ENCODE results near the gene PDZRN3. TPM values are rescaled to one million over a fixed set of nuclear protein-coding genes. Genes with fewer than 3 reads are reported as not detected.

PDZRN3 gene
- total RNA-seq, 1 experiment from 2014 or later, result 17.5 TPM

DNA sequence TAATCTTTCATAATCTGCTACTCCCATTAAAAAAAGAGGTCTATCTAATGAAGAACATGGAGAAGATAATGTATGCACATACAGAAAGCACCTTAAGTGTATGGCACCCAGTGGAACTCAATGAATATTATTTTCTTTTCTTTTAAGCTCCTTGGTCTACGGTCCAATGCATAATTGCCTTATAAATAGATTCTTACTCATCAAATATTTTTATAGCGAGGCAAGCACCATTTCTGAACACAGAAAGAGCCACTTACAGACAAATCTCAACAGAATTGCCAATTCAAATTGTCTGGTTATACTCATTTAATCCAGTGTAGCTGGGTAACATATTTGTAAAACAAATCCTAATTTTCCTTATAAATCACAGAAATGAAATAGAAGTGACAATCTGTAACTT, 6.3 kb downstream of the PDZRN3 start:
- H3K79me2 ChIP-seq (ENCODE audit: low read length), result no peaks in the 10 kb centered on the region
- no peak overlapping the region for H3K27ac ChIP-seq (ENCODE audit: low read length)
- DNase-seq, result no peak
- no peaks in the 10 kb centered on the region for H3K27me3 ChIP-seq (ENCODE audit: low read length)
- H4K20me1 ChIP-seq (ENCODE audit: insufficient read depth, low read depth, low read length), result no peaks in the 10 kb centered on the region
- H3K4me1 ChIP-seq (ENCODE audit: low read length), result no peaks in the 10 kb centered on the region
- no peaks in the 10 kb centered on the region for H3K36me3 ChIP-seq (ENCODE audit: insufficient read depth, low read length)
- no peaks in the 10 kb centered on the region for H3K9me3 ChIP-seq (ENCODE audit: low read length)
- H3K9ac ChIP-seq (ENCODE audit: low read length), result no peak overlapping the region
- no peak overlapping the region for H2AFZ ChIP-seq (ENCODE audit: low read length)
- H3K4me3 ChIP-seq (ENCODE audit: low read length), result no peak overlapping the region
- H3K4me2 ChIP-seq (ENCODE audit: low read depth, low read length, poor library complexity, severe bottlenecking), result no peak overlapping the region
- no peaks in the 10 kb centered on the region for H3K9me2 ChIP-seq (replicated peaks; ENCODE audit: insufficient read depth, low read length)

DNA sequence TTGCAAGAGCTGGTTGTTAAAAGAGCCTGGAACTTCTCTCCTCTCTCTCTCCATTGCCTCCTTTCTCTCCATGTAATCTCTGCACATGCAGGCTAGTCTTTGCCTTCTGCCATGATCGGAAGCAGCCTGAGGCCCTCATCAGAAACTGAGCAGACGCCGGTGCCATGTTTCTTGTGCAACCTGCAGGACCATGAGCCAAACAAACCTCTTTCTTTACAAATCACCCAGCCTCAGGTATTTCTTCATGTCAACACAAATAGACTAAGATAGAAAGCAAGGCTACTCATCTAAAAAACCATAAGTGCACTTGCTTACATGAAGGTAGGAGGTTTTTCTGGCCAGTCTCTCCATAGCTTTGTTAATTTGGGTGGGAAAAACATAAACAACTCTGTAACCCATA, 8.7 kb downstream of the PDZRN3 start:
- Histone ChIP-seq H3K27me3 (ENCODE audit: low read length) (no peaks in the 10 kb centered on the region), H3K36me3 (ENCODE audit: insufficient read depth, low read length) (no peaks in the 10 kb centered on the region), H3K4me1 (ENCODE audit: low read length) (no peaks in the 10 kb centered on the region), H4K20me1 (ENCODE audit: insufficient read depth, low read depth, low read length) (no peaks in the 10 kb centered on the region), H3K4me2 (ENCODE audit: low read depth, low read length, poor library complexity, severe bottlenecking) (no peak overlapping the region), H3K79me2 (ENCODE audit: low read length) (no peaks in the 10 kb centered on the region), H3K9me3 (ENCODE audit: low read length) (no peaks in the 10 kb centered on the region), H3K9ac (ENCODE audit: low read length) (no peak overlapping the region), H3K4me3 (ENCODE audit: low read length) (no peak overlapping the region), H3K9me2 (replicated peaks; ENCODE audit: insufficient read depth, low read length) (no peaks in the 10 kb centered on the region), H3K27ac (ENCODE audit: low read length) (no peak overlapping the region), H2AFZ (ENCODE audit: low read length) (no peak overlapping the region)
- DNase-seq, result no peak

DNA sequence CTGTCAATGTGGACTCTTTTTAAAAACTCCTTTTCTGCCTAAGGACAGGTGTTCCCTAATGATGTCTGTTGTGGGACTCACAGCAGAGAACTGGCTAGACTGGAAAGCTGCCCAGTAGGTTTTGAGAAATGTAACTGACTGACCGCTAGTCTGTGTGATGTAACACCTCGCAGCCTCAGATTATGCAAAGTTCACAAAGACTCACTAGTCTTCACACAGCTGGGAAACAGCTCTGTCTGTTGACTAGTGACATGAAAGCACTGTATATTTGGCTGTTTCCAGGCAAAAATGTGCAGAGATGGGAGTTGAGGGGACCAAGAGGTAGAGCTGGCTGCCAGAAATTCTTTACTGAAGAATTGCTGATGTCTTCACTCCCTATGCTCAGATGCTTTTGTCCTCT, 10.3 kb downstream of the PDZRN3 start:
- H3K79me2 ChIP-seq (ENCODE audit: low read length), result no peaks in the 10 kb centered on the region
- no peaks in the 10 kb centered on the region for H3K36me3 ChIP-seq (ENCODE audit: insufficient read depth, low read length)

DNA sequence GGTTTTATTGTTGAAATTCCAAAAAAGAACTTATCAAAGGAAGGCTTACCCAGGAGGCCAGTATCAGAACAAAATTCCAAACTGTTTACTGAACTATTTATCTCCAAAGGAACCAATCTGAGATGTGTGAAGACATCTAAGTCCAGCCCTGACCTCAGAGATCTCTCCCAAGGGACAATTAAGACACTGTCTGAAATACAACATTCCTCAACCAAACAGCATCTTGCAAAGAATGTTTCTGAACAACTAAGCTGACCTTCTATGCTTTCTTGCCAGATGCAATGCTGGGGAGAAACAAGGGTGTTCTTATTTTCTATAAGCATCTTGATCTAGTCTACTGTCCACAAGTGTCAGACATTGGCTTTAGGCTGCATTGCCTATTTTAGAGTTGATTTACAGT, 13.6 kb downstream of the PDZRN3 start:
- no peaks in the 10 kb centered on the region for H3K27me3 ChIP-seq (ENCODE audit: low read length)
- H2AFZ ChIP-seq (ENCODE audit: low read length), result no peak overlapping the region
- no peaks in the 10 kb centered on the region for H3K9me3 ChIP-seq (ENCODE audit: low read length)
- no peak overlapping the region for H3K27ac ChIP-seq (ENCODE audit: low read length)
- DNase-seq, result no peak
- no peaks in the 10 kb centered on the region for H4K20me1 ChIP-seq (ENCODE audit: insufficient read depth, low read depth, low read length)
- H3K4me1 ChIP-seq (ENCODE audit: low read length), result no peaks in the 10 kb centered on the region
- no peaks in the 10 kb centered on the region for H3K9me2 ChIP-seq (replicated peaks; ENCODE audit: insufficient read depth, low read length)
- H3K4me3 ChIP-seq (ENCODE audit: low read length), result no peak overlapping the region
- H3K9ac ChIP-seq (ENCODE audit: low read length), result no peak overlapping the region
- H3K79me2 ChIP-seq (ENCODE audit: low read length), result no peaks in the 10 kb centered on the region
- no peak overlapping the region for H3K4me2 ChIP-seq (ENCODE audit: low read depth, low read length, poor library complexity, severe bottlenecking)
- H3K36me3 ChIP-seq (ENCODE audit: insufficient read depth, low read length), result no peaks in the 10 kb centered on the region

More for the DNA sequence above, 10.3 kb downstream of the PDZRN3 start:
- Histone ChIP-seq H3K4me3 (ENCODE audit: low read length) (no peak overlapping the region), H3K9me3 (ENCODE audit: low read length) (no peaks in the 10 kb centered on the region), H4K20me1 (ENCODE audit: insufficient read depth, low read depth, low read length) (no peaks in the 10 kb centered on the region), H3K9me2 (replicated peaks; ENCODE audit: insufficient read depth, low read length) (no peaks in the 10 kb centered on the region), H3K4me2 (ENCODE audit: low read depth, low read length, poor library complexity, severe bottlenecking) (no peak overlapping the region), H2AFZ (ENCODE audit: low read length) (no peak overlapping the region), H3K27ac (ENCODE audit: low read length) (no peak overlapping the region), H3K9ac (ENCODE audit: low read length) (no peak overlapping the region), H3K27me3 (ENCODE audit: low read length) (no peaks in the 10 kb centered on the region), H3K4me1 (ENCODE audit: low read length) (no peaks in the 10 kb centered on the region)
- no peak for DNase-seq

DNA sequence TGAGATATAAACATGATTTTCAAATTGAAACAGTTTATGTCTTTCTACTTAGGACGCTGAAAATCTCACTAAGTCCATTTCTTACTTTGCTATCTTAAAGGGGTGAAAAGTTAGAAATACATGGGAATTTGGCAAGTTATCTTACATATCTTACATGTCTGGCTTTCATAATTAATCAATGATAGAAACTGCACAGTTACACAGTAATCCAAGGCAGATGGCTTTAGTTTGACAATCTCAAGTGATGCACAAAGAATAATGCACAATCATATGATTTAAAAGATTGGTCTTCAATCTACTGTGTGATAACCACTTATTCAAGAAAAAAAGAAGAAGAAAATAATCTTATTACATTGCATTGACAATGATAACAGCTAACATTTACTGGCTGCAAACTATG, 14.2 kb downstream of the PDZRN3 start:
- H3K36me3 ChIP-seq (ENCODE audit: insufficient read depth, low read length), result no peaks in the 10 kb centered on the region
- DNase-seq, result no peak
- no peaks in the 10 kb centered on the region for H3K9me2 ChIP-seq (replicated peaks; ENCODE audit: insufficient read depth, low read length)
- H3K27ac ChIP-seq (ENCODE audit: low read length), result no peak overlapping the region
- no peak overlapping the region for H3K4me3 ChIP-seq (ENCODE audit: low read length)
- H2AFZ ChIP-seq (ENCODE audit: low read length), result no peak overlapping the region
- no peak overlapping the region for H3K9ac ChIP-seq (ENCODE audit: low read length)
- H3K27me3 ChIP-seq (ENCODE audit: low read length), result no peaks in the 10 kb centered on the region
- no peaks in the 10 kb centered on the region for H3K4me1 ChIP-seq (ENCODE audit: low read length)
- H3K79me2 ChIP-seq (ENCODE audit: low read length), result no peaks in the 10 kb centered on the region
- H3K9me3 ChIP-seq (ENCODE audit: low read length), result no peaks in the 10 kb centered on the region
- no peak overlapping the region for H3K4me2 ChIP-seq (ENCODE audit: low read depth, low read length, poor library complexity, severe bottlenecking)
- H4K20me1 ChIP-seq (ENCODE audit: insufficient read depth, low read depth, low read length), result no peaks in the 10 kb centered on the region

DNA sequence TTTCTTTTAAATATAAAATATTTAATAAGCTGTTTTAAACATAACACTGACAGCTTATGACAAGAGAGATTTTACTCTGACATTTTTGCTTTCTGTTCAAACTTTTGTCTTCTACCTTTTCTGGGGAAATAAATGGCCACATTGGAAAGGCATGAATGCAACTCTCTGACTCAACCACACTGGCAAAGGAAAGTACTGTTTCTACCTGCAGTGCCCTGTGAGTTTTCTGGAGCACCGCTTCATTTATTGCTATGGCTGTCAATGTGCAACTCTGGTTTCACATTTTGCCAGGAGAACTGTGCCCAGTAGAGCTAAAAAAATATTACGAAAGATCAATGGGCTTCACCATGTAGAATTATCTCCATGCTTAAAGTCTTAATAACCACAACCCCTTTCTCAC, 15.1 kb downstream of the PDZRN3 start:
- no peaks in the 10 kb centered on the region for H3K79me2 ChIP-seq (ENCODE audit: low read length)
- no peaks in the 10 kb centered on the region for H4K20me1 ChIP-seq (ENCODE audit: insufficient read depth, low read depth, low read length)
- no peak overlapping the region for H3K4me2 ChIP-seq (ENCODE audit: low read depth, low read length, poor library complexity, severe bottlenecking)
- H3K9ac ChIP-seq (ENCODE audit: low read length), result no peak overlapping the region
- DNase-seq, result no peak
- H3K4me3 ChIP-seq (ENCODE audit: low read length), result no peak overlapping the region
- H2AFZ ChIP-seq (ENCODE audit: low read length), result no peak overlapping the region
- no peaks in the 10 kb centered on the region for H3K27me3 ChIP-seq (ENCODE audit: low read length)
- no peaks in the 10 kb centered on the region for H3K9me3 ChIP-seq (ENCODE audit: low read length)
- H3K4me1 ChIP-seq (ENCODE audit: low read length), result no peaks in the 10 kb centered on the region
- no peaks in the 10 kb centered on the region for H3K36me3 ChIP-seq (ENCODE audit: insufficient read depth, low read length)
- H3K9me2 ChIP-seq (replicated peaks; ENCODE audit: insufficient read depth, low read length), result no peaks in the 10 kb centered on the region
- no peak overlapping the region for H3K27ac ChIP-seq (ENCODE audit: low read length)

DNA sequence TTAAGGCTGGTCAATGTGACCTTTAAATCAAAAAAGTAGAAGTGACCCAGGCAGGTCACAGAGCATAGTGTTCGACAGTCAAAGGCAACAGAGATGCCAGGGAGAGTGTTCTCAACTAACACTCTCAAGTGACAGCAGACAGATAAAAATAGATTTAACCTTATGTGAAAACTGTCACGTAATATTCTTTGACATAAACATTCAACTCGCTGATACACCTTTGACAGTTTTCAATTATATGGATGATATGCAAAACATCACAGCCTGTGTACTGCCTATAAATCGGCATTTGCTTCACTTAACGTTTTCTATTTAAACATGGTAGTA, 15.5 kb downstream of the PDZRN3 start:
- no peaks in the 10 kb centered on the region for H3K36me3 ChIP-seq (ENCODE audit: insufficient read depth, low read length)
- H2AFZ ChIP-seq (ENCODE audit: low read length), result no peak overlapping the region
- H3K27ac ChIP-seq (ENCODE audit: low read length), result no peak overlapping the region
- DNase-seq, result no peak
- H3K9me2 ChIP-seq (replicated peaks; ENCODE audit: insufficient read depth, low read length), result no peaks in the 10 kb centered on the region
- H4K20me1 ChIP-seq (ENCODE audit: insufficient read depth, low read depth, low read length), result no peaks in the 10 kb centered on the region
- H3K4me3 ChIP-seq (ENCODE audit: low read length), result no peak overlapping the region
- no peak overlapping the region for H3K9ac ChIP-seq (ENCODE audit: low read length)
- H3K9me3 ChIP-seq (ENCODE audit: low read length), result no peaks in the 10 kb centered on the region
- H3K4me2 ChIP-seq (ENCODE audit: low read depth, low read length, poor library complexity, severe bottlenecking), result no peak overlapping the region
- no peaks in the 10 kb centered on the region for H3K27me3 ChIP-seq (ENCODE audit: low read length)
- no peaks in the 10 kb centered on the region for H3K4me1 ChIP-seq (ENCODE audit: low read length)
- H3K79me2 ChIP-seq (ENCODE audit: low read length), result no peaks in the 10 kb centered on the region

DNA sequence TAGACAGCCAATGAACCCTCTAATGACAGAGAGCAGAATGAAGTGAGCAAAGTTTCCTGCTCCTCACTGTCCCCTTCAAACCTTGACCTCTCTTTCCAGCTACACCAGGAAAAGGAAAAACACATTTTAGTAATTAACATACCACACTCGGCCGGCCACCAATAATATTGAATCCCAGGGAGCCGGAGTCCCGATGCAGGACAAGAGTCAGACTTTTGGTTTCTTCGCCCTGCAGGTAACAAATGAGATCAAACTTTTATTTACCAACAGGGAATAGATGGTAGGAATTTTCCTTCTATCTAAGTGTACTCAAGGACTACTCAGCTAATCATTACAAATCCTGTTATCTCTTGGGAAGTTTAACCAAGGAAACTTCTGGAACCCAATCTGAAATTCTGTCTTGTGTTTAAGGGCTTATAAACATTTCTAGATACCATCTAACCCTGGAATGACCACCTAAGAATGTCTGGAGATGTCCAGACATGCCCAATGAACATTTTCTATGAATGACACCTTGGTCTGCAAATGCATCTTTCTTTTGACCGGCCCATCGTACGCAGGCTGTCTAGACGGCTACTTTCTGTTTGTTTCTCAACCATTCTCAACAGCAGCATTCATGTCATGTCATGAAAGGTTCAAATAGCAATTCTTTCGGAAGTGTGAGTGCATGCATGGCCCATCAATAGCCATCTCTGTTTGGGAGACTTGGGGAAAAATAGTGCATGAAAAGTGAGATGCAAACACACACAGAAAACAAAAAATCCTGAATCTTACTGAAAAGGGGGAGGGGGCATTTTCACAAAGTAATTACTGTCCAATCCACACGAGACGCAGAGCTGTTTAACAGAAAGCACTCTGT, 16.1 kb downstream of the PDZRN3 start:
- Histone ChIP-seq H3K27me3 (ENCODE audit: low read length) (no peaks in the 10 kb centered on the region), H3K9me3 (ENCODE audit: low read length) (no peaks in the 10 kb centered on the region), H3K9ac (ENCODE audit: low read length) (no peak overlapping the region), H3K4me1 (ENCODE audit: low read length) (no peaks in the 10 kb centered on the region), H4K20me1 (ENCODE audit: insufficient read depth, low read depth, low read length) (no peaks in the 10 kb centered on the region), H3K79me2 (ENCODE audit: low read length) (no peaks in the 10 kb centered on the region), H3K4me3 (ENCODE audit: low read length) (no peak overlapping the region), H3K9me2 (replicated peaks; ENCODE audit: insufficient read depth, low read length) (no peaks in the 10 kb centered on the region), H2AFZ (ENCODE audit: low read length) (no peak overlapping the region), H3K4me2 (ENCODE audit: low read depth, low read length, poor library complexity, severe bottlenecking) (no peak overlapping the region), H3K27ac (ENCODE audit: low read length) (no peak overlapping the region), H3K36me3 (ENCODE audit: insufficient read depth, low read length) (no peaks in the 10 kb centered on the region)
- DNase-seq, result no peak

Data from Karpas-422 (cell line).